Measurements from ENCODE around the gene IFNW1.
"Not testable (repeated sequence)": the region's sequence is repeated elsewhere in the genome, so short reads cannot be mapped to it uniquely, and the experiment has no call there.

The IFNW1 gene

GRCh38 chr9:21141427-21141882 lies at the start of gene IFNW1:
Gene IFNW1 (minus strand): TSS chr9:21141832. CDS start chr9:21141570, 262 bp downstream.
- no peak for DNase-seq

DNA sequence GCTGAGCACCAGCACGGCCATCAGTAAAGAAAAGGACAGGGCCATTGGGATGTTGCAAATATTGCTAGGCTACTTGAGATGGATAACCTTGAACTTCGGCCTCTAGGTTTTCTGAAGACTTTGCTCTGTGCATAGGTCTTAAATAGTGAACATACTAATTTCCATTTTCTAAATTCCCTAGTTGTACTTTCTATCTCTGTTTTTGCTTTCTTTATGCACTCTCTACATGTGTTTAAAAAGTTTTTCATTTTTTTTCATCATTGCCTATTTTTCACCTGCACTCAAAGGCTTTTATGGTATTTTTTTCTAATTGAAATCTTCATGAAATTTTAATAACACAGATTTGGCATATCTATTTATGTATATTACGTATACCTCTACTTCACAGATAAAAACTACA lies 45.9 kb upstream of the IFNW1 start, which contains the start of gene IFNA4:
Gene IFNA4, minus strand, starts transcription at position 101 of the 400 bp plus-strand sequence. Its CDS starts 56 bp downstream, at position 45.
- not testable (repeated sequence) for DNase-seq

DNA sequence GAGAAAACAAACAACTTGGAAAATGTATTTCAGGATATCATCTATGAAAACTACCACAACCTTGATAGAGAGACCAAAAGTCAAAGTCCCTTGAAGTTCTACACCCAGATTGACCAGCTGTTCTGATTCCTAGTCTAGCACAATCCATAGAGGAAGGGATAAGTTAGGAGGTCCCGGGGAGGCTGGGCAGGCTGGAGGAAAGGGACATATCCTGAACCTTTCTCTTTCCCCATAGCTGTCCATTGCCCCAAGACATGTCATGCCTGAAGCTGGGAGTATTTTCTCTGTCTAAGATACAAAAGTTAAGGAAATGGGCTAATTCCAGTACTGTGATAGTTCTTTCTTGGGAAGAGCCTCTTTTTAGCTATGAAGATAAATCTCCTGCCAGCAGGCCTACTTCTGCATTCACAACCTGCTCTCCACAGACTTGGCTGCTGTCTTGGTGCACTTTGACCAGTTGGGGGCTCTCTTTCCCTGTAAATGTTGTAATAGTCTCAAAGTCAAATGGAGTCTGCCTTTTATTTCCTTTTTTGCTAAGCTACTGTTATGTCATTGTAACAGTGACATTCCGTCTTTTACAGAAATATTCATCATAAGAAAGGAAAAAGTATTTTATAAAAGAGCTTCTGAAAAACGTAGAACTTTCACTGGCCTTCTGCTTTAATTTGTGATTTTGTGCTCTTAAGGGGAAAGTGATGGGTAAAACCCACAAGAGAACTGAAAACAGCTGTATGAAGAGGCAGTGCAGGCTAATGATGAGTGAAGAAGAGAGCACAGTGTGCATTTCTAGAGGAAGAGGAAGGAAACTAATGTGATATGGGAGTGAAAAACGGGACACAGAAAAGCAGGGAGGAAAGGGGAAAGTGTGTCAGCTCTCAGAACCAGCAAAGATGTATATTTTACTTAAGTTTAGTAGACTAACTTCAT lies 41.4 kb upstream of the IFNW1 start:
- DNase-seq, result not testable (repeated sequence)

- no peak for DNase-seq
Observed at GRCh38 chr9:21174671-21175070, 33.0 kb upstream of the IFNW1 start.

DNA sequence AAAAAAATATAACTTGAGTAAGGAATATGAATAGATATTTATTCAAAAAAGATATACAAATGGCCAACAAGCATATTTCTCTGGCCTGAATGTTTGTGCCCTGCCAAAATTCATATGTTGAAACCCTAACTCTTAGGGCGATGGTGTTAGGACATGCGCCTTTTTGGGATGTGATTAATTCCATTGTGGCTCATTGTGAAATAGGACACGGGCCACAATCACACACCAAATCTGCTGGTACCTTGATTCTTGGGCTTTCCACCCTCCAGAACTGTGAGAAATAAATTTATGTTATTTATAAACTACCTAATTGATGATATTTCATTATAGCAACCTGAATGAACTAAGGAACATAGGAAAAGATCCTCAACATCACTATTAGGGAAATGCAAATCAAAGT lies 30.5 kb upstream of the IFNW1 start:
- no peak for DNase-seq

GRCh38 chr9:21171351-21171750 lies 29.7 kb upstream of the IFNW1 start:
- DNase-seq, result no peak

DNA sequence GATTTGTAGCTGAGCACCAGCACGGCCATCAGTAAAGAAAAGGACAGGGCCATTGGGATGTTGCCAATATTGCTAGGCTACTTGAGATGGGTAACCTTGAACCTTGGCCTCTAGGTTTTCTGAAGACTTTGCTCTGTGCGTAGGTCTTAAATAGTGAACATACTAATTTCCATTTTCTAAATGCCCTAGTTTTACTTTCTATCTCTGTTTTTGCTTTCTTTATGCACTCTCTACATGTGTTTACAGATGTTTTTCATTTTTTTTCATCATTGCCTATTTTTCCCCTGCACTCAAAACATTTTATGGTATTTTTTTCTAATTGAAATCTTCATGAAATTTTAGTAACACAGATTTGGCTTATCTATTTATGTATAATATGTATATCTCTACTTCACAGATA lies 24.9 kb upstream of the IFNW1 start, which contains the start of gene IFNA21:
Gene IFNA21, minus strand, starts transcription at position 101 of the 400 bp plus-strand sequence. Its CDS starts 48 bp downstream, at position 53.
- DNase-seq, result not testable (repeated sequence)

DNA sequence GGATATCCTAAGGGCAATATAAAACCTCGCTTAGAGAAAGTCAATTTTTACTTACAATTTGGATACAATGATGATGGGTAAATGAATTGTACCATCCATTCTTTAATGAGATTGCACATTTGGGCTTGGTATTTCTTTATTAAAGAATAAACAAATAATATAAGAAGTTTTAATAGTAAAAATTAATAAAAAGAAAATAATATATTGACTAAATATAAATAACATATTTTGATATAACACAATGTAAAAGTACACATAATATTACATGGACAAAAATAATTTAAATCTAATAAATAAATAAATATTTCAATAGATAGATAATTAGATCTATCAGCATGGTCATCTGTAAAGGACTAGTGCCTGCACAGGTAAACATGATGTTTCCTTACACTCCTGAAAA lies 23.9 kb upstream of the IFNW1 start:
- DNase-seq, result no peak

DNA sequence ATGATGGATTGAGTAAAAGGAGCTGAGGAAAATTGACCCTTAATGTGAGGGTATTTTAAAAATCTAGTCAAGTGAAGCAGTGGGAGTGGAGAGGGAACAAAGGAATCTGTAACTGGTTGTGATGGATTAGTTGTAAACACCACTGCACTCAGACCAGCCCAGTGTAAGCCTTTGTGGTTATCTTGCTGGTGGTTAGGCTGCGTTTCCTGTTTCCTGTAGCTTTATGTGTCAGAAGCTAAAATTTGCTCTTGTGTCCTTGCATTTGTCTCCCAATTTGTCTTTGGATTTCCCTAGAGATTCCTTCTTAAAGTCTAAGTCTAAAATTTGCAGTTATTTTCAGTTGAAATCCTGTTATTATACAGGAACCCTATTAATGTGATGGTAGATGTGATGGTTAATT lies 18.5 kb upstream of the IFNW1 start:
- DNase-seq, result peak; percentile 40

GRCh38 chr9:21155501-21155900 lies 13.9 kb upstream of the IFNW1 start:
- DNase-seq, result no peak

- peak; percentile 56 for DNase-seq
Observed at GRCh38 chr9:21154018-21154608, 12.5 kb upstream of the IFNW1 start.

DNA sequence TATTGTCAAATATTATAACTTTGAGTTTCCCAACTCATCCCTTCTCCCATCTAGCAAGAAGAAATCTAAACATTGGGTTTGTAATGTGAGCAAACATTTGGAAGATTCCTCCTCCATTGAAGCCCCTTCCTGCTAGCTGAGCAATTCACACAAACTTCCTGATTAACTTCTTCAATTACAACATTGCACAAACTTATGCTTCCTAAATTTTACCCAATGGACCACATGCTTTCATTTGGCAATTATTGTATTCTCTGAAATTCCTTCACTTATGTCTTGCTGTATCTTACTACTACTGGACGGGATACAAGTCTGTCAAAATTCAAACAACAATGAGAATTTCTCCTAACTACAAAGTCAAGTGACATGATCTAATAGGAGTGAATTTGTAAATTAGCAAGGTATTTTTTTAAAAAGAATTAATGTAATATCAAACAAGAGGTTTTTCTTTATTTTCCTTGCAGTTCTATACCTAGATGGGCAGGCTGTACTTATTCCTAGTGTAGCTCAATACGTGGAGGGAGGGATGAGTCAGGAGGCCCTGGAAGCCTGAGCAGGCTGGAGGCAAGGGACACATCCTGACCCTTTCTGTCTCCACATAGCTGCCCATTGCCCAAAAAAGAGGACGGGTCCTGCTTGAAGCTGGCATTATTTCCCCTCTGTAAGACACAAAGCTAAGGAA lies 11.8 kb upstream of the IFNW1 start:
- DNase-seq, result peak; percentile 33

DNA sequence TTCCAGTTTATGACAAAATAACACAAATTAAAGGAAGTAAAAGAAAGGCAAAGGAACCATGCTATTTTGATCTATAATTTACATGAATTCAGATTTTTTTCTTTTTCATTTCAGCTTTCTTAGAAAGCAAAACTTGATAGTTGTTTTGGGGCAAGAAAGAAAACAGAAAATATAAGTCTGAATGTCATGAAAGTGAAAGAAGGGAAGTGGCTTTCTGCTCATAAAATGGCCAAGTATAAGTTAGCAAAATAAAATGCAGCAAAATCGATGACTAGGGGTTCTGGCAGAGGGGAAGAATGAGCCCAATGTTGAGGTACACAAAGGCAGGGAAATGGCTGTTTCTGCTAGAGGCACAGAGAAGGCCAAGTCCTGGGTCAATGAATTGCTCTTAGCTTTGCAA lies 3.0 kb upstream of the IFNW1 start:
- DNase-seq, result no peak

- DNase-seq, result no peak
Observed at GRCh38 chr9:21137020-21137419, 4.6 kb downstream of the IFNW1 start.

DNA sequence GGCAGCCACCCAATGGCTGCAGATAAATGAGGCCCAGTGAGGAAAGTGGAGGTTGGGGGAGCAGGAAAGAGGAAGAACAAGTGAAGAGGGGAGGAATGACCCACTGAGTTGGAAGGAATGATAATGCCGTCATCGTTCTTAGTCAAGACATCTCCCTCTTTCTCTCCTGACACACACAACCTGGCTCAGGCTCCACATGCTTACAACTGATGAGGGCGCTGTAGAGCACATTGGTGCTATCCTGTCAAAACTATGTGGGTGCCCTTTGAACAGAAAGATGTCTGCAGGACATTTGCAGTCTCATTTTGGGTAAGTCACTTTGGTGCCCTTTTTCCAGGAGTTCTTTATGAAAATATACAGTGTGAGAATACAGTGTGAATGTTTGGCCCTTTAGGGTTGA lies 5.9 kb downstream of the IFNW1 start:
- DNase-seq, result no peak

DNA sequence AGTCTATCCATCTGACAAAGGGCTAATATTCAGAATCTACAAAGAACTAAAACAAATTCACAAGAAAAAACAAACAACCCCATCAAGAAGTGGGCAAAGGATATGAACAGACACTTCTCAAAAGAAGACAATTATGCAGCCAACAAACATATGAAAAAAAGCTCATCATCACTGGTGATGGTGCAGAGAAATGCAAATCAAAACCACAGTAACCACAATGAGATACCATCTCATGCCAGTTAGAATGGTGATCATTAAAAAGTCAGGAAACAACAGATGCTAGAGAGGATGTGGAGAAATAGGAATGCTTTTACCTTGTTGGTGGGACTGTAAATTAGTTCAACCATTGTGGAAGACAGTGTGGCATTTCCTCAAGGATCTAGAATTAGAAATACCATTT lies 13.4 kb downstream of the IFNW1 start:
- DNase-seq, result peak; percentile 6

- DNase-seq, result no peak
Observed at GRCh38 chr9:21121595-21122251, 19.9 kb downstream of the IFNW1 start.

DNA sequence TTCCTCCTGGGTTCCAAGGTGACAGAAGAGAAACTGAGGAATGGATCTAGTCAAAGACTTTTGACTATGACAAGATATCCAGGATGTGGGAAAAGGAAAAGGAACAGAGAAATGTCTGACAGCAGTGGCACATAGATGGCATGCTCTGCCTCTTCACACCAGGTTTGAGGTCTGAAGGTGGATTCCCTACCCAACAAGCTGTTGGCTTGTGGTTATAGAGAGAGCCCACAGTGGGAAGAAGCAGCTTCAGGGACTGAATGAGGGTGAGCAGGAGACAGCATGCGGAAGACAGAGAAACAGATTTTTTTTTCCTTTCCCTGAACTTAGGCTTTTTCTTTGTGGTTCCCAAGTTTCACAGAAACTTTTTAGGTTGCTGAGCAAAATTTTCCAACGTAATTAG lies 20.6 kb downstream of the IFNW1 start:
- DNase-seq, result no peak

- peak; percentile 86 for DNase-seq
Observed at GRCh38 chr9:21119093-21119770, 22.4 kb downstream of the IFNW1 start.

DNA sequence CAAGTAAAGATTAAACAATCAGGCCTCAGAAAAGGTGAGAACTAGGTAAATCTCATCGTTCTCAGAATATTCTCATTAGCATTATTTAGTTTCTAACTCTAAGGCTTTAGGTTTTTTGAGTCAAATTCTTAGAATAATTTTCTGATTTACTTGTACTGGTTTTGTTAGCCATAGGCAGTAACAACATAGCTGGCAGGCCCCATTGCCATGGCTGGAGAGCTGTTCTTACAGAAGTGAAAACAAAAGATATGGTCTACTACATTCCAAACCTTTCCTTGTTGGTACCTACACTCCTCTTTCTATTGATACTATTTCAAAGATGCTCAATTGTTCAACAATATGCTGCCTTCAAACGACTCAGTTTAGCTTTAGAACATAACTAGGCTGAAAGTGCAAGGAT lies 27.3 kb downstream of the IFNW1 start:
- DNase-seq, result no peak

DNA sequence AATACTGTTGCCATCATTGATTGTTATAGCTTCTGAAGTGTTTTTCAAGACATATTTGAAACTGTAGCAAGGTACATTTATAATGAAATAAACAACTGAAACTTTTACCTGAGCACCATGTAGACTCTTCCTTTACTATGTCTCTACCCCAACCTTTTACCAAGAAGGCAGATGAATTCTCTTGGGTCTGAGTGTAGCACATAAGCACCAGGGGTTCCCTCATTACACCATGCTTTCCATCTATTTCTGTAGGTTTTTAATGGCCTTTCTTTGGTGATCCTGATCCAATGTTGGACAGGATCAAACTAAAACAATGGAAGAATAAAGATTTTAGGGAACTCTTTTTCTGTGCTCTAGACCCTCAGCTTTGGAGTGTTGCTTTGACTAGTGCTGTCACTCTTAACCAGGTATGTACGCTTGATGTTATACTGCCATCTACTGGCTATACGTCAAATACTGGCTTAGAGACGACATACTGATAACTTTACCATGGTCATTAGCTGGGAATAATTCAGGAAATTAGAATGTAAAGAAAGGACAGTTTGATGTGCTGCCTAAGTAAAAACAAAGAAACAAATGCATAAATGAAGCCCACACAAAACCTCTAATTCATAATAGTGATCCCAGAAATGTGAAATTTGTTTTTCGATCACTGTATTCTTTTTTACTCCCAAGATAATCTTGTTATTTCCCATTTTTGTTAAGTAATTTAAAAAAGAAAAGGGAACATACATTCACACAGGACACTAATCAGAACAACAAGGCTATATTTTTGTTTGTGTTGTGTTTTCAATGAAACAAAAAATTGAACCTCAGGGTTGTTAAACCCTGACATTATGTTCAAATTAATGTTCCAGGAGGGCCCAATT lies 30.7 kb downstream of the IFNW1 start:
- DNase-seq, result peak; percentile 33
